GM12872 (cell line): Measurements from ENCODE around the gene BOD1L1.

Source experiments
- TF ChIP-seq, protein P1 (sequence below): IDR thresholded peaks from 3 replicates; pipeline ENCODE4 v1.5.1; 2011; ENCODE audit warnings: low read depth, mild to moderate bottlenecking, low read length, moderate library complexity; ENCODE audit not compliant: insufficient read depth

BOD1L1 gene

GRCh38 chr4:13525606-13526281 is 101.8 kb downstream of the BOD1L1 start:
- TF ChIP-seq, protein P1, sequence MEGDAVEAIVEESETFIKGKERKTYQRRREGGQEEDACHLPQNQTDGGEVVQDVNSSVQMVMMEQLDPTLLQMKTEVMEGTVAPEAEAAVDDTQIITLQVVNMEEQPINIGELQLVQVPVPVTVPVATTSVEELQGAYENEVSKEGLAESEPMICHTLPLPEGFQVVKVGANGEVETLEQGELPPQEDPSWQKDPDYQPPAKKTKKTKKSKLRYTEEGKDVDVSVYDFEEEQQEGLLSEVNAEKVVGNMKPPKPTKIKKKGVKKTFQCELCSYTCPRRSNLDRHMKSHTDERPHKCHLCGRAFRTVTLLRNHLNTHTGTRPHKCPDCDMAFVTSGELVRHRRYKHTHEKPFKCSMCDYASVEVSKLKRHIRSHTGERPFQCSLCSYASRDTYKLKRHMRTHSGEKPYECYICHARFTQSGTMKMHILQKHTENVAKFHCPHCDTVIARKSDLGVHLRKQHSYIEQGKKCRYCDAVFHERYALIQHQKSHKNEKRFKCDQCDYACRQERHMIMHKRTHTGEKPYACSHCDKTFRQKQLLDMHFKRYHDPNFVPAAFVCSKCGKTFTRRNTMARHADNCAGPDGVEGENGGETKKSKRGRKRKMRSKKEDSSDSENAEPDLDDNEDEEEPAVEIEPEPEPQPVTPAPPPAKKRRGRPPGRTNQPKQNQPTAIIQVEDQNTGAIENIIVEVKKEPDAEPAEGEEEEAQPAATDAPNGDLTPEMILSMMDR, result no peak

- TF ChIP-seq, protein P1, result no peak
These were observed 102.9 kb downstream of the BOD1L1 start for GRCh38 chr4:13524504-13525243.

DNA sequence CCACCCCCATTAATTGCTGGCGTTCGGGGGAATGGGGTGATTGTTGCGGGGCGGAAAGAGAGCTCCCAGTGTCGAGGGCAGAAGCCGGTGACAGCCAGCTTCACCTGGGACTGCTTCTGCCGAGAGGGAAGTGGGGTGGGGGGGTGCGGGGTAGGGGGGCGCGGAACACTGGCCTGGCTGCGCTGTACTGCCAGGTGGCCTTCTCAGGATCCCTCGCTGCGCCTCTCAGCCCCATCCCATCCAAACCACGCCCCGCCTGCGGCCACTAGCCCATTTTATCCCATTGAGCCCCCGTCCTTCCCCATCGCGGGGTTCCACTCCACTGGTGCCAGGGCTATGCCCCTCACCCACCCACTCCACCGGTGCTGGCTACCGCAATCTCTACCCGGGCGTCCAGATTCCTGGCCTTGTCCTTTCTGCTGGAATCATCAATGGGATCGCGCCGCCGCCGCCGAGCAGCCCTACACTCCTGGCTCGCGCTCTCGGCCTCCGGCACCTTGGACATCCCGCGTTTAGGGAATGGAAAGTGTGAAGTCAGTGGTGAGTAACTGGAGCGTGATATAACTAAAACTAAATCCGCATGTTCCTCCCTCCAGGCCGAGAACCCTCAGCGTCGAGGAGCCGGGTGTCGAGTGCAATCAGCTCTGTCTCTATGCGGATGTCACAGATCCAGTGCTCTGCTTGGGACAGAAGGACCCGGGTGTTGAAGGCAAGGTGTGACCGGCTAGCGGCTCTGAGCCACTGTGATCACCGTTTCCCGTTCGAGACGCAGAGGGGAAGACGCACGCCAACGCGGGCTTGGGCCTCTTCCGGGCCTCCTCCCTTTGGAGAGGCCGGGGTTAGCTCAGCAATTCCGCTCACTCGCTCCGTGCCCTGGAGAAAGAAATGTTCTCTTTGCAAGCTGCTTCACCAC is 103.7 kb downstream of the BOD1L1 start:
- TF ChIP-seq, protein P1, result no peak

DNA sequence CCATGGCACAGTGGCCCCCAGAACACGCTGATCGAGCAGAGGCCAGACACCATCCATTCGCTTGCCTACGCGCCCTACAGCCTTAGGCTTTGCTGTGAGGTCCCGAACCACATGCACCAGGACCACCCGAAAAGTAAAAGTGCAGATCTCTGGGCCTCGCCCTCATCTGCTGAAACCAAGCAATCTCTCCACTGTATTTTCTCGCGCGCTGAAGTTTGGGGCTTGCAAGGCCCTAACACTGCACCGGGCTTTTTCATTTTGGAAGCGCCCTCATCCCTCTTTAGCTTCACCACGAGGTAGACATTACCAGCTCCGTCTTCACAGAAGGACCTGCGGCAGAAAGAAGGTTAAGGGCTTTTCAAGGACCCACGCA is 104.4 kb downstream of the BOD1L1 start:
- TF ChIP-seq, protein P1, result no peak

DNA sequence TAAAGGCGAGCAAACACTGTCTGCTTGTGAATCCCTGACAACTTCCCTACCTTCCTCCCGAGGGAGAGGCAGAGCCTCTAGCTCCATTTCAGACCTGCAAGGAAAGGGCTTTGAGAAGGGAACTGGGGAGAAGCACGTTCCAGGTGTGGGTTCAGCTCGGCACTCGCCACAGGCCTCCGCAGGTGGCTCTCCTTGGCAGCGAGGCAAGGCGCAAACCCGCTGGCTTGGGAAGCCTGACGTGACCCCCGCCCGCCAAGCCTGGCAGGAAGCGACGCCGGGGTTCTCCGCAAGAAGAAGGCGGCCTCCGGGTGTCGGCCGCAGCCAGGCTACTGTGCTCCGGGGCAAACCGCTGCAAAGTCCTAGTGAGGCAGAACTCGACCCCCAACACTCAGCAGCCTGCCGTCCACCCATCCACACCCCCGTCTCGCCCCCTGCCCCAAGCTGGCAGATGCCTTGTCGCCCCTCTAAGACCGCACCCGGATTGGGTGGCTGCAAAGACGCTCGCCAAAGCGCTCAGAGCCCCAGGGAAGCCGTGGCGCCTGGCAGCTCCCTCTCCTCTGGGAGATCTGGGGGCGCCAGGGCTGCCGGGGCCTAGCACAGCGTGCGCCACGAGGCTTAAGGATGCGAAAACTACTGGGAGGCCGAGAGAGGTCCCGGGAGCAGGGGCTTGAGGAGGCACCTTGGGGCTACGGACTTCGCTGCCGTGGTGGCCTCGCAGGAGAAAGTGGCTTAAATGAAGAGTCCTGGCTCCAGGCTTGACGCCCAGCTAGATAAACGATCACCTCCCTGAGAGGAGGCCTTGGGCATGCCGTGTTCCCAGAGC is 105.0 kb downstream of the BOD1L1 start:
- TF ChIP-seq, protein P1, result no peak

DNA sequence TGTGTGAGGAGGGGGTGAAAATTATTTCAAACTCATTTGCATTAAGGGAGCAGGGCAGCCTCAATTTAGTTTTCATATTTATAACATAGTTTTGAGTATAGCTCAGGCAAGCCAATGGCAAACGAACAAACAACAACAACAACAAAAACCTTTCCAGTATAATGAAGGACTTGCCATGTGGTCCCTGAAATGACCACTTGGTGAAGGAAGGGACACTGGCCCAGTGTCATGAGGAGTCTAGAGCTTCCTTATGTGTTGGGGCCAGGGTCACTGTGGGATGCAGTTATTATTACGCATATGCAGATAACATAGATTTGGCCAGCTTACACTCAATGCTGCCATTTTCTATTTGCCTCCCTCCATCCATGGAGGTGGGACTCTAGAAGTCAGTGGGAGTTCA is 106.5 kb downstream of the BOD1L1 start:
- TF ChIP-seq, protein P1, result no peak
